Endodermal cell (in vitro differentiated cells): Measurements from ENCODE around the gene GJA1. TPM values are rescaled to one million over a fixed set of nuclear protein-coding genes. Genes with fewer than 3 reads are reported as not detected.
"Not testable (repeated sequence)": the region's sequence is repeated elsewhere in the genome, so short reads cannot be mapped to it uniquely, and the experiment has no call there.

Source experiments
- DNase-seq: peaks from one replicate; pipeline ENCODE4 v3.0.0-alpha.2; 2017
- H3K27ac ChIP-seq: 2 replicates; pipeline ENCODE4 v1.5.1; 2013; ENCODE audit warnings: mild to moderate bottlenecking, low read depth, low read length, moderate library complexity
- H3K27me3 ChIP-seq: 2 replicates; pipeline ENCODE4 v1.6.1; 2013; ENCODE audit warnings: mild to moderate bottlenecking, low read length, moderate library complexity; ENCODE audit not compliant: insufficient read depth, control insufficient read depth, poor library complexity, severe bottlenecking
- H3K36me3 ChIP-seq: 2 replicates; pipeline ENCODE4 v1.7.0; 2013; ENCODE audit warnings: mild to moderate bottlenecking, low read length, moderate library complexity; ENCODE audit not compliant: control insufficient read depth, insufficient read depth
- H3K4me1 ChIP-seq: one replicate; pipeline ENCODE4 v1.7.0; 2013; ENCODE audit warnings: low read length; ENCODE audit not compliant: control insufficient read depth, insufficient read depth
- H3K4me3 ChIP-seq: 2 replicates; pipeline ENCODE4 v1.5.1; 2013; ENCODE audit warnings: mild to moderate bottlenecking, low read length, moderate library complexity
- H3K9ac ChIP-seq: 2 replicates; pipeline ENCODE4 v1.6.1; 2013; ENCODE audit warnings: mild to moderate bottlenecking, low read length, moderate library complexity; ENCODE audit not compliant: poor library complexity, severe bottlenecking; ENCODE audit errors: extremely low read depth
- H3K9me3 ChIP-seq: 2 replicates; pipeline ENCODE4 v1.6.1; 2013; ENCODE audit warnings: mild to moderate bottlenecking, low read length, moderate library complexity; ENCODE audit not compliant: control insufficient read depth
- H3K27ac Mint-ChIP-seq: 2 replicates; pipeline ENCODE4 v1.8.0; 2020; ENCODE audit warnings: mixed read lengths
- H3K27me3 Mint-ChIP-seq: 2 replicates; pipeline ENCODE4 v1.8.0; 2021; ENCODE audit warnings: mild to moderate bottlenecking, mixed read lengths; ENCODE audit not compliant: insufficient read depth
- H3K36me3 Mint-ChIP-seq: 2 replicates; pipeline ENCODE4 v1.8.0; 2020; ENCODE audit warnings: low read depth, mixed read lengths
- H3K4me1 Mint-ChIP-seq: 2 replicates; pipeline ENCODE4 v1.8.0; 2020; ENCODE audit warnings: mixed read lengths
- H3K4me3 Mint-ChIP-seq: 2 replicates; pipeline ENCODE4 v1.8.0; 2020; ENCODE audit warnings: mild to moderate bottlenecking, moderate library complexity, mixed read lengths
- H3K9me3 Mint-ChIP-seq: 2 replicates; pipeline ENCODE4 v1.8.0; 2020; ENCODE audit warnings: mild to moderate bottlenecking, mixed read lengths
- WGBS, 2 experiments: methylation state at CpG; one replicate each; pipeline versions ENCODE4 v1.1.5 to v1.1.7; 2013; ENCODE audit warnings: missing lambda C conversion rate in 2 of 2, mixed read lengths in 1 of 2; ENCODE audit not compliant: insufficient coverage in 1 of 2, insufficient read length in 1 of 2; 5-methylcytosine and 5-hydroxymethylcytosine counted together
- long read RNA-seq, 4 experiments: library from polyadenylated mRNA in 2 of 4; library from RNA in 1 of 4; library from capped mRNA in 1 of 4; stranded (forward) in 3 of 4; unstranded in 1 of 4; transcript quantifications; one replicate each; pipeline ENCODE4 v2.0.0, GENCODE V29; 2020 to 2021; ENCODE audit warnings: inconsistent platforms in 1 of 4
- polyA plus RNA-seq, 2 experiments: library from polyadenylated mRNA; stranded (reverse); fragments of 50-300 nt; gene quantifications; one replicate each; pipeline ENCODE4 v1.2.3, GENCODE V29; 2013
- total RNA-seq, 2 donors: library from RNA; stranded (reverse); fragmentation: NEBNext Ultra II Directional in 1 of 2; extraction: Animal tissue kit (Norgen Biotek cat#: 25700) in 1 of 2; gene quantifications; 2 replicates in 1 of 2; 3 replicates in 1 of 2; pipeline ENCODE4 v1.2.1, GENCODE V29; 2021
- TF ChIP-seq, protein P1 (sequence below): fragments of 200-600 bp; sonication (generic); conservative IDR thresholded peaks from 2 replicates; pipeline ENCODE4 v1.5.0; 2021; ENCODE audit warnings: antibody characterized with exemption, mild to moderate bottlenecking

The GJA1 gene
- total RNA-seq: 1,000 to 10,000 TPM in 1 of 2 donors, 100 to 1,000 TPM in 1; 706 to 1,121 TPM
- polyA plus RNA-seq (2013, experiment 1 of 2): 507 TPM
- polyA plus RNA-seq (2013, experiment 2 of 2): 485 TPM
- long read RNA-seq, experiment 1, transcript GJA1-204 (2 exons, 3,152 nt): major isoform, 112 of 291 reads
- long read RNA-seq, experiment 1, partial matches to known transcripts: 178 of 291 reads
- long read RNA-seq, experiment 1, other reads (novel, unspliced or antisense): 1 of 291 reads
- long read RNA-seq, experiment 2, transcript GJA1-204 (2 exons, 3,152 nt): major isoform, 410 of 559 reads
- long read RNA-seq, experiment 2, partial matches to known transcripts: 145 of 559 reads
- long read RNA-seq, experiment 2, other reads (novel, unspliced or antisense): 1 of 559 reads
- long read RNA-seq, experiment 3, transcript GJA1-204 (2 exons, 3,152 nt): major isoform, 192 of 235 reads
- long read RNA-seq, experiment 3, partial matches to known transcripts: 34 of 235 reads
- long read RNA-seq, experiment 3, other reads (novel, unspliced or antisense): 9 of 235 reads
- long read RNA-seq, experiment 4, transcript GJA1-204 (2 exons, 3,152 nt): major isoform, 67 of 498 reads
- long read RNA-seq, experiment 4, partial matches to known transcripts: 428 of 498 reads
- long read RNA-seq, experiment 4, other reads (novel, unspliced or antisense): 1 of 498 reads

GRCh38 chr6:121435444-121436069 is at the start of gene GJA1:
GJA1 (plus strand) TSS chr6:121435646; CDS start chr6:121446848, 11,202 bp downstream.
- peaks cover 37% of the 10 kb centered on the region for H3K4me1 Mint-ChIP-seq
- H3K9ac ChIP-seq: peak within 1 kb of the TSS; percentile 98
- H3K4me3 Mint-ChIP-seq: peak within 1 kb of the TSS; percentile 93
- peak within 1 kb of the TSS; percentile 93 for H3K27ac ChIP-seq
- peak within 1 kb of the TSS; percentile 88 for H3K4me3 ChIP-seq
- DNase-seq: peak; percentile 87
- peaks cover 36% of the 10 kb centered on the region for H3K36me3 Mint-ChIP-seq
- no peaks in the 10 kb centered on the region for H3K27me3 ChIP-seq
- no peaks in the 10 kb centered on the region for H3K27me3 Mint-ChIP-seq
- peak within 1 kb of the TSS; percentile 97 for H3K27ac Mint-ChIP-seq
- peaks cover 5% of the 10 kb centered on the region for H3K36me3 ChIP-seq
- H3K4me1 ChIP-seq: no peaks in the 10 kb centered on the region
- H3K9me3 ChIP-seq: no peaks in the 10 kb centered on the region
- no peaks in the 10 kb centered on the region for H3K9me3 Mint-ChIP-seq
- TF ChIP-seq, protein P1, sequence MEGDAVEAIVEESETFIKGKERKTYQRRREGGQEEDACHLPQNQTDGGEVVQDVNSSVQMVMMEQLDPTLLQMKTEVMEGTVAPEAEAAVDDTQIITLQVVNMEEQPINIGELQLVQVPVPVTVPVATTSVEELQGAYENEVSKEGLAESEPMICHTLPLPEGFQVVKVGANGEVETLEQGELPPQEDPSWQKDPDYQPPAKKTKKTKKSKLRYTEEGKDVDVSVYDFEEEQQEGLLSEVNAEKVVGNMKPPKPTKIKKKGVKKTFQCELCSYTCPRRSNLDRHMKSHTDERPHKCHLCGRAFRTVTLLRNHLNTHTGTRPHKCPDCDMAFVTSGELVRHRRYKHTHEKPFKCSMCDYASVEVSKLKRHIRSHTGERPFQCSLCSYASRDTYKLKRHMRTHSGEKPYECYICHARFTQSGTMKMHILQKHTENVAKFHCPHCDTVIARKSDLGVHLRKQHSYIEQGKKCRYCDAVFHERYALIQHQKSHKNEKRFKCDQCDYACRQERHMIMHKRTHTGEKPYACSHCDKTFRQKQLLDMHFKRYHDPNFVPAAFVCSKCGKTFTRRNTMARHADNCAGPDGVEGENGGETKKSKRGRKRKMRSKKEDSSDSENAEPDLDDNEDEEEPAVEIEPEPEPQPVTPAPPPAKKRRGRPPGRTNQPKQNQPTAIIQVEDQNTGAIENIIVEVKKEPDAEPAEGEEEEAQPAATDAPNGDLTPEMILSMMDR: no peak
- WGBS, 2 experiments: 0% methylated on average over 1 to 4 of the region's 5 CpGs

DNA sequence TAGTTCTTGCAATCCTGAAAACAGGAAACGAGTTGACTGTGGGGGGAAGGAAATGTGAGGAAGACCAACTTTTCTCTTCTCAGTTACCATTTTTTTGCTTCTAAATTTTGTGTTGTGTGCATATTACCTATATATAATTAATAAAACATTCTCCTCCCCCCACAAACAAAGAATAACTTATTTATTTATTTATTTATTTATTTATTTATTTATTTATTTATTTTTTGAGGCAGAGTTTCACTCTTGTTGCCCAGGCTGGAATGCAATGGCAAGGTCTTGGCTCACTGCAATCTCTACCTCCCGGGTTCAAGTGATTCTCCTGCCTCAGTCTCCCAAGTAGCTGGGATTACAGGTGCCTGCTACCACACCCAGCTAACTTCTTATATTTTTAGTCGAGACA is 48.9 kb upstream of the GJA1 start:
- not testable (repeated sequence) for H3K36me3 Mint-ChIP-seq, H3K9me3 ChIP-seq, H3K27me3 ChIP-seq, H3K4me3 Mint-ChIP-seq, H3K4me1 ChIP-seq, H3K36me3 ChIP-seq, H3K27me3 Mint-ChIP-seq, H3K27ac ChIP-seq, DNase-seq, H3K4me3 ChIP-seq, H3K27ac Mint-ChIP-seq, H3K9me3 Mint-ChIP-seq, H3K4me1 Mint-ChIP-seq, H3K9ac ChIP-seq
- 96 to 100% methylated on average over 1 to 3 of the region's 3 CpGs for WGBS, 2 experiments

- H3K27ac Mint-ChIP-seq: no peak overlapping the region
- H3K27me3 Mint-ChIP-seq: no peaks in the 10 kb centered on the region
- H3K9me3 ChIP-seq: no peaks in the 10 kb centered on the region
- peaks cover 5% of the 10 kb centered on the region for H3K27me3 ChIP-seq
- DNase-seq: peak; percentile 59
- H3K36me3 ChIP-seq: no peaks in the 10 kb centered on the region
- H3K9ac ChIP-seq: no peak overlapping the region
- H3K4me1 ChIP-seq: no peaks in the 10 kb centered on the region
- H3K4me3 Mint-ChIP-seq: no peak overlapping the region
- no peaks in the 10 kb centered on the region for H3K4me1 Mint-ChIP-seq
- H3K27ac ChIP-seq: no peak overlapping the region
- no peaks in the 10 kb centered on the region for H3K9me3 Mint-ChIP-seq
- 94 to 95% methylated on average over 3 of the region's 3 CpGs for WGBS, 2 experiments
- TF ChIP-seq, protein P1: no peak
- no peak overlapping the region for H3K4me3 ChIP-seq
- no peaks in the 10 kb centered on the region for H3K36me3 Mint-ChIP-seq
These were observed 46.0 kb upstream of the GJA1 start for GRCh38 chr6:121389419-121389818.
